Suprapubic skin (tissue), 4 donors: ENCODE measurements around the gene KLHDC8A.

Experiments
- EP300 ChIP-seq: sonication (generic); formaldehyde crosslinking; IDR thresholded peaks from one replicate; pipeline ENCODE4 v1.6.1; 2017; ENCODE audit warnings: antibody characterized with exemption
- POLR2AphosphoS5 ChIP-seq, 3 donors: sonication (generic); formaldehyde crosslinking; IDR thresholded peaks; one replicate each; pipeline ENCODE4 v1.6.1; 2017; ENCODE audit warnings: antibody characterized with exemption in 3 of 3

GRCh38 chr1:205328476-205328875 lies 28.2 kb downstream of the KLHDC8A start:
- TF ChIP-seq POLR2AphosphoS5 (IDR thresholded peaks at IDR 0.05) (no peak), EP300 (no peak)
